Measurements from ENCODE around the gene HIPK3.

GRCh38 chr11:33376331-33377310 is 119.4 kb downstream of the HIPK3 start:
- TF ChIP-seq TCF12 (IDR thresholded peaks at IDR 0.05; ENCODE audit: low read depth) = no peak
- no peak for TF ChIP-seq RAD21 (IDR thresholded peaks at IDR 0.05; ENCODE audit: low read depth)
- no peak for TF ChIP-seq USF1 (IDR thresholded peaks at IDR 0.05)
- TF ChIP-seq EP300 (IDR thresholded peaks at IDR 0.05; ENCODE audit: borderline replicate concordance) = no peak
- TF ChIP-seq TAF1 (IDR thresholded peaks at IDR 0.05; ENCODE audit: low read depth) = no peak
- no peak for TF ChIP-seq FOXM1 (IDR thresholded peaks at IDR 0.05; ENCODE audit: borderline replicate concordance, low read depth)
- TF ChIP-seq REST (IDR thresholded peaks at IDR 0.05; ENCODE audit: low read depth) = no peak
- no peak for TF ChIP-seq NFIC (IDR thresholded peaks at IDR 0.05)
- no peak for TF ChIP-seq CEBPB (IDR thresholded peaks at IDR 0.05)

Data from Ishikawa (cell line).